Activated CD4-positive, alpha-beta T cell treated with anti-CD3 and anti-CD28 coated beads for 24 hours (primary cell): ENCODE data around the gene FUCA1.
"Not testable (repeated sequence)": the region's sequence is repeated elsewhere in the genome, so short reads cannot be mapped to it uniquely, and the experiment has no call there.

Source experiments
- DNase-seq, 2 donors: peaks; one replicate each; pipeline ENCODE4 v3.0.0-alpha.2; 2020; ENCODE audit warnings: low read depth in 2 of 2

FUCA1 gene

GRCh38 chr1:23867895-23868556 lies at the start of gene FUCA1:
Gene FUCA1 (minus strand): TSS chr1:23868290. CDS start chr1:23868286, 4 bp downstream.
- DNase-seq = peak; percentile 89 to 91

- peak; percentile 8 to 36 for DNase-seq
Measured at GRCh38 chr1:23916209-23917131, 48.4 kb upstream of the FUCA1 start.

- no peak for DNase-seq
Measured at GRCh38 chr1:23915466-23915865, 47.4 kb upstream of the FUCA1 start.

- DNase-seq = no peak
Measured at GRCh38 chr1:23914921-23915320, 46.8 kb upstream of the FUCA1 start.

- DNase-seq = no peak
Measured at GRCh38 chr1:23913212-23913880, 45.3 kb upstream of the FUCA1 start, which contains the start of gene CNR2. Gene CNR2 (minus strand): TSS chr1:23913362. CDS start chr1:23875617, 37,745 bp downstream.

GRCh38 chr1:23911921-23912320 lies 43.8 kb upstream of the FUCA1 start:
- no peak for DNase-seq

GRCh38 chr1:23910553-23911246 lies 42.6 kb upstream of the FUCA1 start:
- no peak for DNase-seq

- no peak for DNase-seq
Measured at GRCh38 chr1:23910144-23910543, 42.1 kb upstream of the FUCA1 start.

- no peak for DNase-seq
Measured at GRCh38 chr1:23909412-23909811, 41.3 kb upstream of the FUCA1 start.

- no peak for DNase-seq
Measured at GRCh38 chr1:23908453-23909341, 40.6 kb upstream of the FUCA1 start.

- DNase-seq = no peak
Measured at GRCh38 chr1:23906731-23907130, 38.6 kb upstream of the FUCA1 start.

GRCh38 chr1:23905461-23906025 lies 37.5 kb upstream of the FUCA1 start:
- no peak for DNase-seq

GRCh38 chr1:23904748-23905357 lies 36.8 kb upstream of the FUCA1 start:
- DNase-seq = no peak

GRCh38 chr1:23903754-23904153 lies 35.7 kb upstream of the FUCA1 start:
- DNase-seq = no peak

GRCh38 chr1:23902321-23903278 lies 34.5 kb upstream of the FUCA1 start:
- DNase-seq = no peak

- not testable (repeated sequence) for DNase-seq
Measured at GRCh38 chr1:23900017-23900416, 31.9 kb upstream of the FUCA1 start.

- DNase-seq = no peak
Measured at GRCh38 chr1:23899070-23899469, 31.0 kb upstream of the FUCA1 start.

GRCh38 chr1:23897083-23897482 lies 29.0 kb upstream of the FUCA1 start:
- DNase-seq = no peak

GRCh38 chr1:23896491-23896890 lies 28.4 kb upstream of the FUCA1 start:
- DNase-seq = no peak
